Measurements from ENCODE around the gene MPC1.

Gene MPC1

DNA sequence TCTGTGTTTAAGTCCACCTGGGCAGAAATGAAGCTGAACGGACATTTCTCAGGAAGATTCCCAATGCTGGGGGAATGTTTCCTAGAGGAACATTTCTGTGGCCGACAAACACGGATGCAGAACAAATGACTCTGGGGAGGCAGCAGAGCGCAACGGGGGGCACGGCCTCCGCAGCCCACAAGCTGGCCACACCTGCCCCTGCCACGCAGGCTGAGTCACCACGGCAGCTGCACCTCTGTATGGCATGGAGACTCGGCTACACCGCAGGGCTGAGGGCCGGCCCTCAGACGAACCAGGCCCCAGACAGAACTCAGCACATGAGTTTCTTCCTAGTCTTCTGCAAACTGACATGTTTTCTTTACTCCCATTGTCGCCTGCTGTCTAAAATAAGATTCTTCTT lies 64.5 kb downstream of the MPC1 start:
- TF ChIP-seq, protein P1, sequence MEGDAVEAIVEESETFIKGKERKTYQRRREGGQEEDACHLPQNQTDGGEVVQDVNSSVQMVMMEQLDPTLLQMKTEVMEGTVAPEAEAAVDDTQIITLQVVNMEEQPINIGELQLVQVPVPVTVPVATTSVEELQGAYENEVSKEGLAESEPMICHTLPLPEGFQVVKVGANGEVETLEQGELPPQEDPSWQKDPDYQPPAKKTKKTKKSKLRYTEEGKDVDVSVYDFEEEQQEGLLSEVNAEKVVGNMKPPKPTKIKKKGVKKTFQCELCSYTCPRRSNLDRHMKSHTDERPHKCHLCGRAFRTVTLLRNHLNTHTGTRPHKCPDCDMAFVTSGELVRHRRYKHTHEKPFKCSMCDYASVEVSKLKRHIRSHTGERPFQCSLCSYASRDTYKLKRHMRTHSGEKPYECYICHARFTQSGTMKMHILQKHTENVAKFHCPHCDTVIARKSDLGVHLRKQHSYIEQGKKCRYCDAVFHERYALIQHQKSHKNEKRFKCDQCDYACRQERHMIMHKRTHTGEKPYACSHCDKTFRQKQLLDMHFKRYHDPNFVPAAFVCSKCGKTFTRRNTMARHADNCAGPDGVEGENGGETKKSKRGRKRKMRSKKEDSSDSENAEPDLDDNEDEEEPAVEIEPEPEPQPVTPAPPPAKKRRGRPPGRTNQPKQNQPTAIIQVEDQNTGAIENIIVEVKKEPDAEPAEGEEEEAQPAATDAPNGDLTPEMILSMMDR (conservative IDR thresholded peaks at IDR 0.05; ENCODE audit: low read depth, low read length): no peak
- DNase-seq (ENCODE audit: low read depth): no peak
- no peak overlapping the region for H3K4me3 ChIP-seq (ENCODE audit: low read length)

DNA sequence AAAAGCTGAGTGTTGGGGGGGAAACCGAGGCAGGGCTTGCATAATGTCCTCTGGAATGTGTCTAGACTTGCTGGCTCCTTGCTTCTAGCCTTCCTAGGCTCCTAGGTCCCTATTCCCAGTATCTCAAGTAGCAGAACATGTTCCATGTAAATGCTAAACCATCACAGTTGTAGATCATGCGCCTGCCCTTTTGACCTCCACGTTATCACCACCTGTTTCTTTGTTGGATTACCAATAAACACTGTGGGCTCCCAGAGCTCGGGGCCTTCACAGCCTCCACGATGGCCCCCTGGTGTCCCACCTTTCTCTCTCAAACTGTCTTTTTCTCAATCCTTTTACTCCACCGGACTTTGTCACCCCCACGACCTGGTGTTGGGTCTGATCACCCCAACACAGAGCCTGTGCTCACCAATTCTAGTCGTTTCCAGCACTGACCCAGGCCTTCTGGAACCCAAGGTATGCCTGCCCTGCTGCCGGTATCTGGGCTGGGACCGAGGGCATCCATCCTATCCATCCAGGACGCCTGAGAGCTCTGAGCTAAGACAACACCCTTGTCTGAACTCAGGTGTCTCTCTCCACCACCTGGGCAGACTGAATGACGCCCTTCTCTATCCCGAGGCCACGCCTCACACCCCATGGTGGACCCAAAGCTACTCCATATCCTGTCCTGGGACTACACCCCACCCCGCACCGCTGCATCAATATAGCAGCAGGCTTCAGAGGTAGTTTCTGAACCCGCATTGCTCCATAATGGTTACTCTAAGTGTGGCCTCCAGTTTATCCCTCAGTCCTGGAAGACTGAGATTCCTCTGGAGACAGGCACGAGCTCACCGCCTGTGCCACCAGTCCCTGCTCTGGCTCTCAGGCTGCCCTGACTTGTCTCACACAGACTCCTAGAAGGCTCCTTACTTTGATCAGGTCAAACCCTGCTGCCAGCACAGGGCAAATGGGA lies 65.2 kb downstream of the MPC1 start:
- TF ChIP-seq, protein P1 (conservative IDR thresholded peaks at IDR 0.05; ENCODE audit: low read depth, low read length): no peak

DNA sequence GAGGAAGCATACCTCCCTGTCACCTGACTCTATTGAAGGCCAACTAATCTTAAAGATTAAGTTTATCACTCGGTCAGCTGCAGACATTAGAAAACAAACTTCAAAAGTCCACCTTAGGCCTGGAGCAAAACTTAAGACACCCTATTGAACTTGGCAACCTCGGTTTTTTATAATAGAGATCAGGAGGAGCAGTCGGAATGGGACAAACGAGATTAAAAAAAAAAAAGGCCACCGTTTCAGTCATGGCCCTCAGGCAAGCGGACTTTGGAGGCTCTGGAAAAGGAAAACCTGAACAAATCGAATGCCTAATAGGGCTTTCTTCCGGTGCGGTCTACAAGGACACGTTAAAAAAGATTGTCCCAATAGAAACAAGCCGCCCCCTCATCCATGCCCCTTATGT lies 67.3 kb downstream of the MPC1 start:
- no peak overlapping the region for H3K4me3 ChIP-seq (ENCODE audit: low read length)
- no peak for DNase-seq (ENCODE audit: low read depth)
- TF ChIP-seq, protein P1 (conservative IDR thresholded peaks at IDR 0.05; ENCODE audit: low read depth, low read length): no peak

More for the DNA sequence above, 65.2 kb downstream of the MPC1 start:
- no peak overlapping the region for H3K4me3 ChIP-seq (ENCODE audit: low read length)
- no peak for DNase-seq (ENCODE audit: low read depth)

Measured in retinal pigment epithelial cell (primary cell).